WERI-Rb-1 (cell line): Measurements from ENCODE around the gene RFXANK.
"Not testable (repeated sequence)": the region's sequence is repeated elsewhere in the genome, so short reads cannot be mapped to it uniquely, and the experiment has no call there.

Experiments
- DNase-seq: peaks from one replicate; pipeline ENCODE4 v3.0.0-alpha.2; 2020
- H3K27ac ChIP-seq: fragments of 250-450 bp; sonication (Bioruptor Pico); 2 replicates; pipeline ENCODE4 v1.5.1; 2020; ENCODE audit warnings: mild to moderate bottlenecking, moderate library complexity
- H3K27me3 ChIP-seq: fragments of 250-450 bp; sonication (Bioruptor Pico); 2 replicates; pipeline ENCODE4 v1.5.1; 2021; ENCODE audit warnings: mild to moderate bottlenecking, low read depth, moderate library complexity; ENCODE audit not compliant: insufficient read depth, severe bottlenecking
- H3K36me3 ChIP-seq: fragments of 250-450 bp; sonication (Bioruptor Pico); 2 replicates; pipeline ENCODE4 v1.5.1; 2020; ENCODE audit warnings: mild to moderate bottlenecking, moderate library complexity
- H3K4me3 ChIP-seq: 2 replicates; pipeline ENCODE4 v1.5.1; 2011; ENCODE audit warnings: low read depth, mild to moderate bottlenecking, control low read depth, low read length
- H3K9me3 ChIP-seq: fragments of 250-450 bp; sonication (Bioruptor Pico); 2 replicates; pipeline ENCODE4 v1.5.1; 2021; ENCODE audit warnings: mild to moderate bottlenecking, moderate library complexity; ENCODE audit not compliant: severe bottlenecking
- CTCF ChIP-seq: IDR thresholded peaks from 2 replicates; pipeline ENCODE4 v1.5.1; 2011; ENCODE audit warnings: low read depth, mild to moderate bottlenecking, control low read depth, inconsistent platforms, low read length

Gene RFXANK

GRCh38 chr19:19147344-19147743, 44.7 kb upstream of the RFXANK start:
- Histone ChIP-seq H3K27me3 (no peaks in the 10 kb centered on the region), H3K27ac (no peak overlapping the region), H3K9me3 (no peaks in the 10 kb centered on the region), H3K4me3 (no peak overlapping the region), H3K36me3 (no peaks in the 10 kb centered on the region)
- DNase-seq = no peak
- no peak for TF ChIP-seq CTCF

GRCh38 chr19:19148504-19148903, 43.6 kb upstream of the RFXANK start:
- H3K9me3 ChIP-seq, H3K4me3 ChIP-seq, H3K27me3 ChIP-seq, DNase-seq, H3K36me3 ChIP-seq, H3K27ac ChIP-seq: not testable (repeated sequence)

GRCh38 chr19:19149435-19149834, 42.6 kb upstream of the RFXANK start:
- DNase-seq = no peak
- H3K36me3 ChIP-seq = no peaks in the 10 kb centered on the region
- no peak for TF ChIP-seq CTCF
- H3K27ac ChIP-seq = no peak overlapping the region
- H3K9me3 ChIP-seq = no peaks in the 10 kb centered on the region
- H3K4me3 ChIP-seq = no peak overlapping the region
- H3K27me3 ChIP-seq = no peaks in the 10 kb centered on the region

- no peak for TF ChIP-seq CTCF
- no peaks in the 10 kb centered on the region for H3K9me3 ChIP-seq
- H3K4me3 ChIP-seq = no peak overlapping the region
- no peak overlapping the region for H3K27ac ChIP-seq
- DNase-seq = no peak
- H3K36me3 ChIP-seq = no peaks in the 10 kb centered on the region
- no peaks in the 10 kb centered on the region for H3K27me3 ChIP-seq
These were observed 40.6 kb upstream of the RFXANK start for GRCh38 chr19:19151418-19151817.

- Histone ChIP-seq H3K27me3 (no peaks in the 10 kb centered on the region), H3K36me3 (no peaks in the 10 kb centered on the region), H3K4me3 (no peak overlapping the region), H3K27ac (no peak overlapping the region), H3K9me3 (no peaks in the 10 kb centered on the region)
- no peak for DNase-seq
- TF ChIP-seq CTCF = no peak
These were observed 39.2 kb upstream of the RFXANK start for GRCh38 chr19:19152668-19153384.

- DNase-seq = no peak
- no peaks in the 10 kb centered on the region for H3K9me3 ChIP-seq
- TF ChIP-seq CTCF = no peak
- H3K36me3 ChIP-seq = no peaks in the 10 kb centered on the region
- H3K27me3 ChIP-seq = no peaks in the 10 kb centered on the region
- H3K27ac ChIP-seq = no peak overlapping the region
- H3K4me3 ChIP-seq = no peak overlapping the region
These were observed 37.1 kb upstream of the RFXANK start for GRCh38 chr19:19154768-19155494.
